ENCODE results near the gene MLYCD.

Gene MLYCD

GRCh38 chr16:83901101-83901500 lies 2.2 kb downstream of the MLYCD start:
- no peaks in the 10 kb centered on the region for H3K79me2 ChIP-seq (ENCODE audit: insufficient read depth, low read depth)
- no peaks in the 10 kb centered on the region for H3K36me3 ChIP-seq (ENCODE audit: insufficient read depth)
- TF ChIP-seq, protein P1, sequence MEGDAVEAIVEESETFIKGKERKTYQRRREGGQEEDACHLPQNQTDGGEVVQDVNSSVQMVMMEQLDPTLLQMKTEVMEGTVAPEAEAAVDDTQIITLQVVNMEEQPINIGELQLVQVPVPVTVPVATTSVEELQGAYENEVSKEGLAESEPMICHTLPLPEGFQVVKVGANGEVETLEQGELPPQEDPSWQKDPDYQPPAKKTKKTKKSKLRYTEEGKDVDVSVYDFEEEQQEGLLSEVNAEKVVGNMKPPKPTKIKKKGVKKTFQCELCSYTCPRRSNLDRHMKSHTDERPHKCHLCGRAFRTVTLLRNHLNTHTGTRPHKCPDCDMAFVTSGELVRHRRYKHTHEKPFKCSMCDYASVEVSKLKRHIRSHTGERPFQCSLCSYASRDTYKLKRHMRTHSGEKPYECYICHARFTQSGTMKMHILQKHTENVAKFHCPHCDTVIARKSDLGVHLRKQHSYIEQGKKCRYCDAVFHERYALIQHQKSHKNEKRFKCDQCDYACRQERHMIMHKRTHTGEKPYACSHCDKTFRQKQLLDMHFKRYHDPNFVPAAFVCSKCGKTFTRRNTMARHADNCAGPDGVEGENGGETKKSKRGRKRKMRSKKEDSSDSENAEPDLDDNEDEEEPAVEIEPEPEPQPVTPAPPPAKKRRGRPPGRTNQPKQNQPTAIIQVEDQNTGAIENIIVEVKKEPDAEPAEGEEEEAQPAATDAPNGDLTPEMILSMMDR (conservative IDR thresholded peaks at IDR 0.05; ENCODE audit: low read depth, low read length): no peak
- no peaks in the 10 kb centered on the region for H3K27me3 ChIP-seq (ENCODE audit: insufficient read depth, low read depth)
- no peak overlapping the region for H2AFZ ChIP-seq (ENCODE audit: low read depth)
- H3K27ac ChIP-seq: no peak overlapping the region
- no peaks in the 10 kb centered on the region for H4K20me1 ChIP-seq (ENCODE audit: insufficient read depth)
- H3K4me1 ChIP-seq (ENCODE audit: low read depth, poor library complexity, severe bottlenecking): peaks cover 6% of the 10 kb centered on the region
- no peak overlapping the region for H3K4me2 ChIP-seq
- H3K4me3 ChIP-seq (IDR thresholded peaks at IDR 0.05; ENCODE audit: insufficient read depth, low read depth, low read length): no peak overlapping the region
- H3K9ac ChIP-seq: no peak overlapping the region

DNA sequence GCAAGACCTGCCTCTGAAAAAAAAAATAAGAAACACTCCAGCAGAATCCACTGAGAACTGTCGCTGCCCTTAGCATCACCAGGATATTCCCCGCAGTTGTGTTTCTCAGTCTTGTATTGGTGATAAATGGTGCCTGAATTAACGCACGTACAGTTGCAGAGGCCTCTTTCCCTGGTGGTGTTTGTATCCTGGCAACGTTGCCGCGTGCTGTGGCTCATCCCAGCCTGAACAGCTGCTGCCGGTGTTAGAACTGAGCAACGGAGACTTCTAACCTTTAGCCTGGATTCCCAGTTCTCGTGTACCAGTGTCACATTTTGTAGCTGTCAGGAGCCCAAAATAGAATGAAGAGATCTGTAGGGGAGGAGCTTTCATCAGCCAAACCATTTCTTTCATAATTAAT lies 4.8 kb downstream of the MLYCD start:
- no peaks in the 10 kb centered on the region for H3K4me1 ChIP-seq (ENCODE audit: low read depth, poor library complexity, severe bottlenecking)
- TF ChIP-seq, protein P1 (conservative IDR thresholded peaks at IDR 0.05; ENCODE audit: low read depth, low read length): no peak

DNA sequence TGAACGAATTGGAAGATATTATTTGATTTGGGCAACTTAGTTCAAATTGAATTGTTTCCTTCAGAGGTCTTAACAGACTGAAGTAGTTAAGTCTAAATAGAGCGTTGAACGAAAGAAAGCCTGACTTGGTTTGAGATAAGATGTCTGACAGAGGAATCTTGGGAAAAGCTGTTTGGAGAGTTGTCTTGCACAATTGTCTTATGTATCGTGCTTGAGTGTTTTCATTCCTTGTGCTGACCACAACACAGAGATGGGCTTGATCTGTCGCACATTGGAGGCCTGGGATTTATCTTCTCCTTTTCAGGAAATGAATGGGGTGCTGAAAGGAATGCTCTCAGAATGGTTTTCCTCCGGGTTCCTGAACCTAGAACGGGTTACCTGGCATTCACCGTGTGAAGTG lies 7.8 kb downstream of the MLYCD start:
- Histone ChIP-seq H3K79me2 (ENCODE audit: insufficient read depth, low read depth) (no peaks in the 10 kb centered on the region), H3K36me3 (ENCODE audit: insufficient read depth) (no peaks in the 10 kb centered on the region), H3K4me2 (no peak overlapping the region), H3K27me3 (ENCODE audit: insufficient read depth, low read depth) (no peaks in the 10 kb centered on the region), H3K9ac (no peak overlapping the region), H3K27ac (no peak overlapping the region), H2AFZ (ENCODE audit: low read depth) (no peak overlapping the region), H4K20me1 (ENCODE audit: insufficient read depth) (no peaks in the 10 kb centered on the region), H3K4me1 (ENCODE audit: low read depth, poor library complexity, severe bottlenecking) (no peaks in the 10 kb centered on the region), H3K4me3 (IDR thresholded peaks at IDR 0.05; ENCODE audit: insufficient read depth, low read depth, low read length) (no peak overlapping the region)
- TF ChIP-seq, protein P1 (conservative IDR thresholded peaks at IDR 0.05; ENCODE audit: low read depth, low read length): no peak

More for the DNA sequence above, 4.8 kb downstream of the MLYCD start:
- H3K79me2 ChIP-seq (ENCODE audit: insufficient read depth, low read depth): no peaks in the 10 kb centered on the region
- H3K36me3 ChIP-seq (ENCODE audit: insufficient read depth): no peaks in the 10 kb centered on the region
- H2AFZ ChIP-seq (ENCODE audit: low read depth): no peak overlapping the region
- no peaks in the 10 kb centered on the region for H3K27me3 ChIP-seq (ENCODE audit: insufficient read depth, low read depth)
- no peak overlapping the region for H3K4me3 ChIP-seq (IDR thresholded peaks at IDR 0.05; ENCODE audit: insufficient read depth, low read depth, low read length)
- no peak overlapping the region for H3K27ac ChIP-seq
- H3K9ac ChIP-seq: no peak overlapping the region
- H3K4me2 ChIP-seq: no peak overlapping the region
- no peaks in the 10 kb centered on the region for H4K20me1 ChIP-seq (ENCODE audit: insufficient read depth)

DNA sequence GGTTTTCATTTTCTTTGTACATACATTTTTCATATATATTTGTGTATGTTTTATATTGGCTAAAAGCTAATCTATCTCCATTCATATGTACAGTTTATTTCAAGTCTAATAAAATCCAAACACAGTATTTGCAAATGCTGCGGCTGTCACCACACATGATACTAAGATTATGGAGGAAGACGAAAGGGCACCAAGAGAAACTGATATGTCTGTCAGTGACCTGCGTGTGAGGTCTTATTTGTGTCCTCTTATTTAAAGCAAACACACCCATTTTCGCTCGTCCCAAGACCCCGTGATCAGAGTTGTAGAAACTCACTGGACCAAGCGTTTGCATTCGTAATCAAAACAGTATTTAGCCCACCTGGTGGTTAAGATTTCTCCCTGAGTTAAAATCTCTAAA lies 8.2 kb downstream of the MLYCD start:
- TF ChIP-seq, protein P1 (conservative IDR thresholded peaks at IDR 0.05; ENCODE audit: low read depth, low read length): no peak
- Histone ChIP-seq H2AFZ (ENCODE audit: low read depth) (no peak overlapping the region), H3K9ac (no peak overlapping the region), H3K4me2 (no peak overlapping the region), H3K79me2 (ENCODE audit: insufficient read depth, low read depth) (no peaks in the 10 kb centered on the region), H4K20me1 (ENCODE audit: insufficient read depth) (no peaks in the 10 kb centered on the region), H3K4me1 (ENCODE audit: low read depth, poor library complexity, severe bottlenecking) (no peaks in the 10 kb centered on the region), H3K4me3 (IDR thresholded peaks at IDR 0.05; ENCODE audit: insufficient read depth, low read depth, low read length) (no peak overlapping the region), H3K27me3 (ENCODE audit: insufficient read depth, low read depth) (no peaks in the 10 kb centered on the region), H3K27ac (no peak overlapping the region), H3K36me3 (ENCODE audit: insufficient read depth) (no peaks in the 10 kb centered on the region)

Data from KMS-11 (cell line).